Mesothelial cell of epicardium (in vitro differentiated cells): ENCODE results near the gene PCDHB6. TPM values are rescaled to one million over a fixed set of nuclear protein-coding genes. Genes with fewer than 3 reads are reported as not detected.
"Not testable (repeated sequence)": the region's sequence is repeated elsewhere in the genome, so short reads cannot be mapped to it uniquely, and the experiment has no call there.

Source experiments
- DNase-seq, 2 experiments: peaks; one replicate each; pipeline ENCODE4 v3.0.0; 2021; ENCODE audit warnings: low spot score in 2 of 2; ENCODE audit not compliant: unreplicated experiment in 2 of 2
- H3K27ac Mint-ChIP-seq: 2 replicates; pipeline ENCODE4 v1.8.0; 2021; ENCODE audit warnings: mixed read lengths
- H3K27me3 Mint-ChIP-seq: 2 replicates; pipeline ENCODE4 v1.8.0; 2021; ENCODE audit warnings: low read depth, mixed read lengths
- H3K36me3 Mint-ChIP-seq: 2 replicates; pipeline ENCODE4 v1.8.0; 2021; ENCODE audit warnings: mixed read lengths
- H3K4me1 Mint-ChIP-seq: 2 replicates; pipeline ENCODE4 v1.8.0; 2021; ENCODE audit warnings: mixed read lengths
- H3K4me3 Mint-ChIP-seq: 2 replicates; pipeline ENCODE4 v1.8.0; 2021; ENCODE audit warnings: mild to moderate bottlenecking, moderate library complexity, mixed read lengths
- H3K9me3 Mint-ChIP-seq: 2 replicates; pipeline ENCODE4 v1.8.0; 2021; ENCODE audit warnings: mixed read lengths
- total RNA-seq: library from RNA; stranded (reverse); gene quantifications from 3 replicates; pipeline ENCODE4 v1.2.1, GENCODE V29; 2021
- TF ChIP-seq, protein P1 (sequence below): fragments of 200-600 bp; sonication (generic); IDR thresholded peaks from one replicate; pipeline ENCODE4 v1.5.0; 2021; ENCODE audit warnings: antibody characterized with exemption; ENCODE audit not compliant: unreplicated experiment

The PCDHB6 gene
- total RNA-seq: 1.8 to 2.1 TPM (median 2.1 TPM) in 3 replicates

DNA sequence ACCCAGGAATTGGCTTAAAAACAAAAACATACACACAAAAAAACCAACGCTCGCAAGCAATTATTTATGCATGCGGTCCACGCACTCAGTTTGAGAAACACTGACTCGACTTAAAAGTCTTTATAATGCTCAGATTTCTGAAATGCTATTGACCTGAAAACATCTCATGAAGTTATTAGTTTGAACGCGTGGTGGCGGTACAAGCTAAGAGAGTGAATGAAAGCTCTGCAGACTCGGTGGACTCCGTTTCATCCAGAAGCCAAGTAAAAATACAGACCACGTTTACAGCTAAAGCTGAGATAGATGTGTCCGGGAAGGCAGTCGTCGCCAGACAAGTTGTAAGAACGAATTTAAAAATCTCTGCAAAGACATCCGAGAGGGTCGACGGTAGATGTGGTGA lies at the start of gene PCDHB6:
TSS of gene PCDHB6 (plus strand) at position 246 of the 400 bp plus-strand sequence. CDS start 201 bp downstream, outside the sequence.
- Mint-ChIP-seq H3K4me1 (no peaks in the 10 kb centered on the region), H3K36me3 (peaks cover 43% of the 10 kb centered on the region), H3K27ac (no peak within 1 kb of the TSS), H3K27me3 (peaks cover 2% of the 10 kb centered on the region), H3K4me3 (no peak within 1 kb of the TSS), H3K9me3 (peaks cover 59% of the 10 kb centered on the region)
- TF ChIP-seq, protein P1, sequence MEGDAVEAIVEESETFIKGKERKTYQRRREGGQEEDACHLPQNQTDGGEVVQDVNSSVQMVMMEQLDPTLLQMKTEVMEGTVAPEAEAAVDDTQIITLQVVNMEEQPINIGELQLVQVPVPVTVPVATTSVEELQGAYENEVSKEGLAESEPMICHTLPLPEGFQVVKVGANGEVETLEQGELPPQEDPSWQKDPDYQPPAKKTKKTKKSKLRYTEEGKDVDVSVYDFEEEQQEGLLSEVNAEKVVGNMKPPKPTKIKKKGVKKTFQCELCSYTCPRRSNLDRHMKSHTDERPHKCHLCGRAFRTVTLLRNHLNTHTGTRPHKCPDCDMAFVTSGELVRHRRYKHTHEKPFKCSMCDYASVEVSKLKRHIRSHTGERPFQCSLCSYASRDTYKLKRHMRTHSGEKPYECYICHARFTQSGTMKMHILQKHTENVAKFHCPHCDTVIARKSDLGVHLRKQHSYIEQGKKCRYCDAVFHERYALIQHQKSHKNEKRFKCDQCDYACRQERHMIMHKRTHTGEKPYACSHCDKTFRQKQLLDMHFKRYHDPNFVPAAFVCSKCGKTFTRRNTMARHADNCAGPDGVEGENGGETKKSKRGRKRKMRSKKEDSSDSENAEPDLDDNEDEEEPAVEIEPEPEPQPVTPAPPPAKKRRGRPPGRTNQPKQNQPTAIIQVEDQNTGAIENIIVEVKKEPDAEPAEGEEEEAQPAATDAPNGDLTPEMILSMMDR: no peak
- no peak for DNase-seq

DNA sequence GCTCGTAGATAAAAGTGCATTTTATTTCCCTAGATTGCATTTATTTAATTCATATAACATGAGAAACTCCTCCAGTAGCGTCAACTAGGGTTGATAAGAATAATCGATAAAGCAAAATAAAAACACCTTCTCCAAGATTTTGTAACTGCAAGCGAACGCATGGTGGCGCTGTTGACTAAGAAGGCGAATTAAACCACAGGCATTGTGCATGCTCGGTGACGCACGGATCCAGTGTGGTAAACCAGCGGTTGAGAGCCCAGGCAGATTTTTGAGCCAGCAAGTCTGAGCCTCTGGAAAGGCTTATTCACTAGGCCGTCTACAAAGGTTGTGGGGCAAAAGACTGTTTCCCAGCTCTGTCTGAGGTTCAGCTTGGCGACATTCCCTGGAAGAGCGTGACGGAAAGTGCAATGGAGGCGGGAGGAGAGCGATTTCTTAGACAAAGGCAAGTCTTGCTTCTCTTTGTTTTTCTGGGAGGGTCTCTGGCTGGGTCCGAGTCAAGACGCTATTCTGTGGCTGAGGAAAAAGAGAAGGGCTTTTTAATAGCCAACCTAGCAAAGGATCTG lies 49.5 kb upstream of the PCDHB6 start, which contains the start of gene PCDHB3:
TSS of gene PCDHB3 (plus strand) at position 231 of the 563 bp plus-strand sequence. CDS start at position 408, 177 bp downstream.
- Mint-ChIP-seq H3K27ac (no peak within 1 kb of the TSS), H3K36me3 (peaks cover 68% of the 10 kb centered on the region), H3K9me3 (peaks cover 45% of the 10 kb centered on the region), H3K4me3 (no peak within 1 kb of the TSS), H3K4me1 (peaks cover 2% of the 10 kb centered on the region), H3K27me3 (no peaks in the 10 kb centered on the region)
- no peak for DNase-seq
- TF ChIP-seq, protein P1: no peak

DNA sequence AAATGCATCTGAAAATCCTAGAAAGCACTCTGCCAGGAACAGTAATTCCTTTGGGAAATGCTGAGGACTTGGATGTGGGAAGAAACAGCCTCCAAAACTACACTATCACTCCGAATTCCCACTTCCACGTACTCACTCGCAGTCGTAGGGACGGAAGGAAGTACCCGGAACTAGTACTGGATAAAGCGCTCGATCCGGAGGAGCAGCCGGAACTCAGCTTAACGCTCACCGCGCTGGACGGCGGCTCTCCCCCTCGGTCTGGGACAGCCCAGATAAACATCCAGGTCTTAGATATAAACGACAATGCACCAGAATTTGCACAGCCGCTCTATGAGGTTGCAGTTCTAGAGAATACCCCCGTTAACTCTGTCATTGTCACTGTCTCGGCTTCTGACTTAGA lies 48.8 kb upstream of the PCDHB6 start:
- Mint-ChIP-seq H3K27me3 (no peaks in the 10 kb centered on the region), H3K9me3 (peaks cover 45% of the 10 kb centered on the region), H3K27ac (no peak overlapping the region), H3K36me3 (peaks cover 67% of the 10 kb centered on the region), H3K4me1 (no peaks in the 10 kb centered on the region), H3K4me3 (no peak overlapping the region)
- TF ChIP-seq, protein P1: no peak
- no peak for DNase-seq

DNA sequence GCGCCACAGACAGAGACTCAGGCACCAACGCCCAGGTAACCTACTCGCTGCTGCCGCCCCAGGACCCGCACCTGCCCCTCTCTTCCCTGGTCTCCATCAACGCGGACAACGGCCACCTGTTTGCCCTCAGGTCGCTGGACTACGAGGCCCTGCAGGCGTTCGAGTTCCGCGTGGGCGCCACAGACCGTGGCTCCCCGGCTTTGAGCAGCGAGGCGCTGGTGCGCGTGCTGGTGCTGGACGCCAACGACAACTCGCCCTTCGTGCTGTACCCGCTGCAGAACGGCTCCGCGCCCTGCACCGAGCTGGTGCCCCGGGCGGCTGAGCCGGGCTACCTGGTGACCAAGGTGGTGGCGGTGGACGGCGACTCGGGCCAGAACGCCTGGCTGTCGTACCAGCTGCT lies 47.8 kb upstream of the PCDHB6 start:
- peaks cover 71% of the 10 kb centered on the region for H3K36me3 Mint-ChIP-seq
- H3K4me1 Mint-ChIP-seq, H3K4me3 Mint-ChIP-seq, H3K27ac Mint-ChIP-seq, H3K27me3 Mint-ChIP-seq, DNase-seq: not testable (repeated sequence)
- peaks cover 51% of the 10 kb centered on the region for H3K9me3 Mint-ChIP-seq

DNA sequence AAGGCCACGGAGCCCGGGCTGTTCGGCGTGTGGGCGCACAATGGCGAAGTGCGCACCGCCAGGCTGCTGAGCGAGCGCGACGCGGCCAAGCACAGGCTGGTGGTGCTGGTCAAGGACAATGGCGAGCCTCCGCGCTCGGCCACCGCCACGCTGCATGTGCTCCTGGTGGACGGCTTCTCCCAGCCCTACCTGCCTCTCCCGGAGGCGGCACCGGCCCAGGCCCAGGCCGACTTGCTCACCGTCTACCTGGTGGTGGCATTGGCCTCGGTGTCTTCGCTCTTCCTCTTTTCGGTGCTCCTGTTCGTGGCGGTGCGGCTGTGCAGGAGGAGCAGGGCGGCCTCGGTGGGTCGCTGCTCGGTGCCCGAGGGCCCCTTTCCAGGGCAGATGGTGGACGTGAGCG lies 47.4 kb upstream of the PCDHB6 start:
- H3K4me1 Mint-ChIP-seq: not testable (repeated sequence)
- peaks cover 51% of the 10 kb centered on the region for H3K9me3 Mint-ChIP-seq
- peaks cover 71% of the 10 kb centered on the region for H3K36me3 Mint-ChIP-seq

DNA sequence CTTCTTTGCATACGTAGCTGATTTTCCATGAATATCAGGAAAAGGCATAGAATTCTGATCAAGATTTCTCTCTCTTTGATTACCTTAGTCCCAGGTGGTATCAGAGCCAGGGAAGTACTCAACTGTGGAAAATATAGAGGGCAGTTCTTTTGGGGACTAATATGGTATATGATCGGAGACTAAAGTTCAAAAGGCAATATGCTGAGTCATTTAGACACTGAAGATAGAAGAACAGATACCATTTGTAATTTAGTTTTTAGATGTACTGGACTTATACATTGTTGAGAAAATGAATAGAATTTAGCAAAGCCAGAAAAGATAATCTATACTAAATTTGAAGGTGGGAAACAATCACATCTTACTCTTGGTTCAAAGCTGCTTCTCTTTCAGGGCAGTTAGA lies 44.5 kb upstream of the PCDHB6 start:
- Mint-ChIP-seq H3K36me3 (peaks cover 75% of the 10 kb centered on the region), H3K9me3 (peaks cover 50% of the 10 kb centered on the region), H3K4me3 (no peak overlapping the region), H3K4me1 (no peaks in the 10 kb centered on the region), H3K27me3 (no peaks in the 10 kb centered on the region), H3K27ac (no peak overlapping the region)
- no peak for DNase-seq
- TF ChIP-seq, protein P1: no peak

More for the DNA sequence above, 47.4 kb upstream of the PCDHB6 start:
- not testable (repeated sequence) for DNase-seq, H3K27ac Mint-ChIP-seq, H3K27me3 Mint-ChIP-seq, H3K4me3 Mint-ChIP-seq
